Motor neuron (in vitro differentiated cells): ENCODE data around the gene SPATA31D3. TPM values are rescaled to one million over a fixed set of nuclear protein-coding genes. Genes with fewer than 3 reads are reported as not detected.
"Not testable (repeated sequence)": the region's sequence is repeated elsewhere in the genome, so short reads cannot be mapped to it uniquely, and the experiment has no call there.

Experiments used
- ATAC-seq, 8 experiments: fragments of 200-7000 bp; cut with Tn5 transposase; replicated peaks in 6 of 8; 2 replicates each; pipeline ENCODE4 v1.8.0; 2021; ENCODE audit warnings: mild to moderate bottlenecking in 8 of 8, moderate library complexity in 8 of 8
- H3K27ac ChIP-seq, 2 donors: fragments of 250-450 bp; sonication (Bioruptor Pico); 2 replicates each; pipeline ENCODE4 v1.9.0; 2021; ENCODE audit warnings: antibody characterized with exemption in 2 of 2, mild to moderate bottlenecking in 2 of 2, moderate library complexity in 1 of 2
- H3K4me1 ChIP-seq, 2 donors: fragments of 250-450 bp; sonication (Bioruptor Pico); replicated peaks in 1 of 2; 2 replicates each; pipeline ENCODE4 v1.6.1; 2021; ENCODE audit warnings: antibody characterized with exemption in 2 of 2, mild to moderate bottlenecking in 2 of 2, moderate library complexity in 1 of 2
- H3K4me3 ChIP-seq, 5 donors: fragments of 250-450 bp; sonication (Bioruptor Pico); 2 replicates each; pipeline ENCODE4 v1.9.0; 2021; ENCODE audit warnings: antibody characterized with exemption in 5 of 5, mild to moderate bottlenecking in 5 of 5, moderate library complexity in 4 of 5
- WGBS, 10 experiments: fragments of 450-650 bp; shearing (Covaris generic); methylation state at CpG; one replicate each; pipeline ENCODE4 v1.0.0; 2022; 5-methylcytosine and 5-hydroxymethylcytosine counted together
- in situ Hi-C, 9 experiments: fragments of 400-800 bp; cut with MboI; loops; one replicate each; pipeline ENCODE4 v1.15.0; 2021; ENCODE audit warnings: low sequenced_read_pairs in 9 of 9, low pct_unique_long_range_greater_than_20kb in 2 of 9; ENCODE audit not compliant: unreplicated experiment in 9 of 9
- total RNA-seq, 8 experiments: library from RNA; unstranded; fragments of 300-600 nt; gene quantifications; 2 replicates each; pipeline versions ENCODE4 v1.2.3 to v1.2.4, GENCODE V29; 2022

The SPATA31D3 gene
- total RNA-seq, 8 experiments from 2014 or later = 0.04 to 0.90 (median 0.31) TPM; not detected in 5

DNA sequence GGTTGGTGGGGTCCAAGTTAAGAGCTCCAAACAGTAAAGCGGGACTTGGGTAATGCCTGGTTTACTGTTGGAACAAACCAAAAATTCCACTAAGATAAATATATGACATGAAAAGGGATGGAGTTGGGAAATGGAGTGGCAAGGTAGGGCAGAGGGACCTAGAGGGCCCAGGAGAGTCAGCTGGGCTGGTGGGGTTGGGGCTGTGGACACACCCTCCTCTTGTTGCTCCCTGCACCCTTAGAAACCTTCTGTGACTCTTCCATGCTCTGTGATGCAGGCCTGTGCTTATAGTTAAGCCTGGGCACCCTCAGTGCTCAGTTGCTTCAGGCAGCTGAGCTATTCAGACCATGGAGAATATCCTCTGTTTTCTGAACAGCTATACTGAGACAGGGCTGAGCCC, 45.2 kb downstream of the SPATA31D3 start, which contains the start of gene SPATA31D1:
Gene SPATA31D1 (plus strand): TSS at position 301 of the 400 bp plus-strand sequence. CDS start 47 bp downstream, at position 348.
- in situ Hi-C loops, H3K4me3 ChIP-seq: not testable (repeated sequence)
- 80 to 100% (median 100%) methylated on average over 1 of the region's 1 CpG; no CpG with 5 or more reads in 5 of the 10 experiments for WGBS, 10 experiments

DNA sequence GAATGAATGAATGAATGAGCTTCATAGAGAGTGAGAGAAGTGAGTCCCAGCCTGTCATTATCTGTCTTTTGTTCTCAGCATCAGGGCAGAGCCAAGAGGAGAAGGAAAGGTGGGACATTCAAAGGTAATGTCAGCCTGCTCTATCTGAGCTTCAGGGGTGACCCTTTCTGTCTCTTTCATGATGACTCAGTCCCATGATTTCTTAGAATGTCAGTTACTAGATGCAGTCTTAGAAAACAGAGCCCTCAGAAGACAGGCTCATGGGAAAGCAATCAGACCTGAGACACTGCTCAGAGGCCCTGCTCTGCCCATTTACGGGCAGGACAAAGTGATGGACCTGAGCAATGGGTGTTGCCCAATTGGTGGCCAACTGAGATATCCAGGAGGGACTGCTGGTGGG, 46.4 kb downstream of the SPATA31D3 start:
- Histone ChIP-seq H3K4me3 (no peak overlapping the region), H3K27ac (no peak overlapping the region), H3K4me1 (no peaks in the 10 kb centered on the region)
- no peak for ATAC-seq
- in situ Hi-C loops = no loop called here
- WGBS, 10 experiments = no CpG with 5 or more reads among the region's 1 CpG

More for the DNA sequence above, 45.2 kb downstream of the SPATA31D3 start, which contains the start of gene SPATA31D1:
- ATAC-seq, H3K4me1 ChIP-seq, H3K27ac ChIP-seq: not testable (repeated sequence)

DNA sequence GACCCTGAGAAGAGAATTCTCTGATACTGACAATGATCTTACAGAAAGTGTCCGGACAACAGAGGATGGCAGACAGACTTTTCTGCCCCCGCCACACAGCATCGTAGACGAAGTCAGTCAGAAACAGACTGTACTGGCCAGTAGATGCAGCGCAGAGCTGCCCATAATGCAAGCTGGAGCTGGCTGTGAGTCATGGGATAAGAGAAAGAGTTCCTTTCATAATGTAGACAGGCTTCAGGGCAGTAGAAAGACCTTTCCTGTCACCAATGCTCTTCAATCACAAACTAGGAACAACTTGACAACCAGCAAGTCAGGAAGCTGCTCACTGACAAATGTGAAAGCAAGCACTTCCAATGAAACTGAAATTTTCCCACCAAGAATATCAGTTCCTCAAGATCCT, 50.4 kb downstream of the SPATA31D3 start:
- no peak for ATAC-seq
- in situ Hi-C loops = no loop called here
- WGBS, 10 experiments = 80 to 100% (median 86%) methylated on average over 1 to 5 of the region's 5 CpGs; no CpG with 5 or more reads in 5 of the 10 experiments
- H3K4me1 ChIP-seq = no peaks in the 10 kb centered on the region
- H3K4me3 ChIP-seq = no peak overlapping the region
- H3K27ac ChIP-seq = no peak overlapping the region

Other genes starting within 250 kb of the SPATA31D3 start
- gene SPATA31D4, start 15.1 kb upstream of the SPATA31D3 start, total RNA-seq = under 1 TPM in 5 of 8 experiments, not detected in 3; 0.08 to 0.19 (median 0.14) TPM
- under 1 TPM in 6 of 8 experiments, not detected in 2; under 0.01 to 0.28 (median 0.15) TPM for gene SPATA31D1, start 45.3 kb downstream of the SPATA31D3 start, total RNA-seq